Adipose tissue (tissue), 3 donors: ENCODE results near the gene PDYN. TPM values are rescaled to one million over a fixed set of nuclear protein-coding genes. Genes with fewer than 3 reads are reported as not detected.
"Not testable (repeated sequence)": the region's sequence is repeated elsewhere in the genome, so short reads cannot be mapped to it uniquely, and the experiment has no call there.

Source experiments
- H3K27ac ChIP-seq: one replicate; pipeline ENCODE4 v1.5.1; 2013; ENCODE audit warnings: low read depth, low read length
- WGBS, 3 donors: extraction: QIAGEN DNeasy Blood & Tissue Kit; methylation state at CpG; one replicate each; pipeline ENCODE4 v1.1.7; 2013; 5-methylcytosine and 5-hydroxymethylcytosine counted together
- polyA plus RNA-seq, 3 donors: library from polyadenylated mRNA; stranded (reverse); fragments of 200-250 nt; gene quantifications; one replicate each; pipeline ENCODE4 v1.2.3, GENCODE V29; 2013
- donor health status: healthy with polysubstance abuse.
- donor health status: Bipolar disorder and iron deficiency.
- donor health status: healthy.

PDYN gene
- polyA plus RNA-seq: not detected

GRCh38 chr20:1993986-1994385 lies at the start of gene PDYN:
Gene PDYN (minus strand): TSS chr20:1994058. CDS start chr20:1983084, 10,974 bp downstream.
- no peak within 1 kb of the TSS for H3K27ac ChIP-seq
- WGBS, 3 donors: 18 to 21% (median 19%) methylated on average over 9 of the region's 9 CpGs

GRCh38 chr20:2042400-2042799 lies 48.5 kb upstream of the PDYN start:
- 44 to 62% (median 61%) methylated on average over 6 of the region's 6 CpGs for WGBS, 3 donors
- no peak overlapping the region for H3K27ac ChIP-seq

- H3K27ac ChIP-seq: no peak overlapping the region
- WGBS, 3 donors: 11 to 30% (median 13%) methylated on average over 3 of the region's 3 CpGs
Observed at GRCh38 chr20:2038161-2038560, 44.3 kb upstream of the PDYN start.

GRCh38 chr20:2037296-2037914 lies 43.5 kb upstream of the PDYN start:
- no peak overlapping the region for H3K27ac ChIP-seq
- WGBS, 3 donors: 64 to 86% (median 83%) methylated on average over 4 of the region's 4 CpGs

GRCh38 chr20:2036357-2036756 lies 42.5 kb upstream of the PDYN start:
- 94 to 98% (median 97%) methylated on average over 4 of the region's 4 CpGs for WGBS, 3 donors

GRCh38 chr20:2032168-2032567 lies 38.3 kb upstream of the PDYN start:
- H3K27ac ChIP-seq: no peak overlapping the region
- 24 to 37% (median 32%) methylated on average over 5 of the region's 5 CpGs for WGBS, 3 donors

More at GRCh38 chr20:2036357-2036756, 42.5 kb upstream of the PDYN start:
- not testable (repeated sequence) for H3K27ac ChIP-seq

GRCh38 chr20:2026514-2026913 lies 32.7 kb upstream of the PDYN start:
- 86 to 92% (median 92%) methylated on average over 4 of the region's 4 CpGs for WGBS, 3 donors
- H3K27ac ChIP-seq: no peak overlapping the region

GRCh38 chr20:2026004-2026403 lies 32.1 kb upstream of the PDYN start:
- H3K27ac ChIP-seq: no peak overlapping the region
- 66 to 84% (median 81%) methylated on average over 9 of the region's 9 CpGs for WGBS, 3 donors

GRCh38 chr20:2023151-2023550 lies 29.3 kb upstream of the PDYN start:
- H3K27ac ChIP-seq: no peak overlapping the region
- 27 to 28% (median 27%) methylated on average over 4 of the region's 4 CpGs for WGBS, 3 donors

- no peak overlapping the region for H3K27ac ChIP-seq
- 51 to 71% (median 61%) methylated on average over 3 of the region's 3 CpGs for WGBS, 3 donors
Observed at GRCh38 chr20:2022163-2022562, 28.3 kb upstream of the PDYN start.

GRCh38 chr20:2010533-2010932 lies 16.7 kb upstream of the PDYN start:
- 37 to 53% (median 52%) methylated on average over 4 of the region's 4 CpGs for WGBS, 3 donors
- H3K27ac ChIP-seq: no peak overlapping the region

GRCh38 chr20:2006452-2007361 lies 12.8 kb upstream of the PDYN start:
- 22 to 26% (median 23%) methylated on average over 20 of the region's 20 CpGs for WGBS, 3 donors
- H3K27ac ChIP-seq: no peak overlapping the region

GRCh38 chr20:2005831-2006426 lies 12.1 kb upstream of the PDYN start:
- WGBS, 3 donors: 14 to 19% (median 19%) methylated on average over 12 of the region's 12 CpGs
- H3K27ac ChIP-seq: no peak overlapping the region

GRCh38 chr20:2005359-2005758 lies 11.5 kb upstream of the PDYN start:
- H3K27ac ChIP-seq: no peak overlapping the region
- WGBS, 3 donors: 90 to 100% (median 96%) methylated on average over 1 of the region's 1 CpG

- H3K27ac ChIP-seq: no peak overlapping the region
- WGBS, 3 donors: 4 to 30% (median 9%) methylated on average over 1 of the region's 1 CpG
Observed at GRCh38 chr20:2004171-2004570, 10.3 kb upstream of the PDYN start.

GRCh38 chr20:2002365-2002764 lies 8.5 kb upstream of the PDYN start:
- 71 to 77% (median 76%) methylated on average over 4 of the region's 4 CpGs for WGBS, 3 donors
- no peak overlapping the region for H3K27ac ChIP-seq

GRCh38 chr20:2001119-2001518 lies 7.3 kb upstream of the PDYN start:
- no peak overlapping the region for H3K27ac ChIP-seq
- WGBS, 3 donors: 58 to 78% (median 73%) methylated on average over 3 of the region's 3 CpGs

GRCh38 chr20:2000285-2000684 lies 6.4 kb upstream of the PDYN start:
- 53 to 70% (median 64%) methylated on average over 6 of the region's 6 CpGs for WGBS, 3 donors
- H3K27ac ChIP-seq: no peak overlapping the region

- whole genome bisulfite sequencing, 3 donors: 52 to 73% (median 54%) methylated on average over 3 of the region's 3 CpGs
- H3K27ac ChIP-seq: no peak overlapping the region
Observed at GRCh38 chr20:1998715-1999114, 4.9 kb upstream of the PDYN start.
